ENCODE data around the gene IKZF2.

Gene IKZF2

DNA sequence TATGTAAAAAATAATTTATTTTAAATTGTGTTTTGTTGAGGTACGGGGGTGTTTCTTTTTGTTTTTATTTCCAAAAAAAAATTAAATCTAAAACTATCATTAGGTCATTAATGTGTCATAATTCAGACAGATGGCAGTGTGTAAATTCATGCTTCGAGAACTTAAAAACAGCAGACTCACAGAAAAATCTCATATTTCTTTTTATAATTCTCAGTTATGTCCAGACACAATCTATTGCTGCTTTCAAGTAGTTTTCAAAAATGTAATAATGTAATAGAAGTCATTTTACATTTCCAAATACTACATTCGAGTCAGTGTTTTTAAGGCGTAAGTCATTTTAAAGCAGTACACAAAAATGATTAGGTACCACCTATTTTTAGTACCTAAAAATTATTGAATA lies 14.3 kb downstream of the IKZF2 start:
- H3K27me3 ChIP-seq (ENCODE audit: insufficient read depth, poor library complexity, severe bottlenecking), result no peaks in the 10 kb centered on the region
- TF ChIP-seq, protein P1, sequence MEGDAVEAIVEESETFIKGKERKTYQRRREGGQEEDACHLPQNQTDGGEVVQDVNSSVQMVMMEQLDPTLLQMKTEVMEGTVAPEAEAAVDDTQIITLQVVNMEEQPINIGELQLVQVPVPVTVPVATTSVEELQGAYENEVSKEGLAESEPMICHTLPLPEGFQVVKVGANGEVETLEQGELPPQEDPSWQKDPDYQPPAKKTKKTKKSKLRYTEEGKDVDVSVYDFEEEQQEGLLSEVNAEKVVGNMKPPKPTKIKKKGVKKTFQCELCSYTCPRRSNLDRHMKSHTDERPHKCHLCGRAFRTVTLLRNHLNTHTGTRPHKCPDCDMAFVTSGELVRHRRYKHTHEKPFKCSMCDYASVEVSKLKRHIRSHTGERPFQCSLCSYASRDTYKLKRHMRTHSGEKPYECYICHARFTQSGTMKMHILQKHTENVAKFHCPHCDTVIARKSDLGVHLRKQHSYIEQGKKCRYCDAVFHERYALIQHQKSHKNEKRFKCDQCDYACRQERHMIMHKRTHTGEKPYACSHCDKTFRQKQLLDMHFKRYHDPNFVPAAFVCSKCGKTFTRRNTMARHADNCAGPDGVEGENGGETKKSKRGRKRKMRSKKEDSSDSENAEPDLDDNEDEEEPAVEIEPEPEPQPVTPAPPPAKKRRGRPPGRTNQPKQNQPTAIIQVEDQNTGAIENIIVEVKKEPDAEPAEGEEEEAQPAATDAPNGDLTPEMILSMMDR (IDR thresholded peaks at IDR 0.05; ENCODE audit: poor library complexity, severe bottlenecking), result no peak
- H3K36me3 ChIP-seq (ENCODE audit: low read depth), result peaks cover 7% of the 10 kb centered on the region
- DNase-seq (ENCODE audit: low spot score), result no peak
- no peak overlapping the region for H3K4me3 ChIP-seq (ENCODE audit: severe bottlenecking)
- H3K4me1 ChIP-seq (ENCODE audit: insufficient read depth, poor library complexity, severe bottlenecking), result no peaks in the 10 kb centered on the region
- H3K27ac ChIP-seq (ENCODE audit: poor library complexity, severe bottlenecking), result no peak overlapping the region
- ATAC-seq (ENCODE audit: low read depth), result no peak
- H3K9me3 ChIP-seq (ENCODE audit: severe bottlenecking), result no peaks in the 10 kb centered on the region

DNA sequence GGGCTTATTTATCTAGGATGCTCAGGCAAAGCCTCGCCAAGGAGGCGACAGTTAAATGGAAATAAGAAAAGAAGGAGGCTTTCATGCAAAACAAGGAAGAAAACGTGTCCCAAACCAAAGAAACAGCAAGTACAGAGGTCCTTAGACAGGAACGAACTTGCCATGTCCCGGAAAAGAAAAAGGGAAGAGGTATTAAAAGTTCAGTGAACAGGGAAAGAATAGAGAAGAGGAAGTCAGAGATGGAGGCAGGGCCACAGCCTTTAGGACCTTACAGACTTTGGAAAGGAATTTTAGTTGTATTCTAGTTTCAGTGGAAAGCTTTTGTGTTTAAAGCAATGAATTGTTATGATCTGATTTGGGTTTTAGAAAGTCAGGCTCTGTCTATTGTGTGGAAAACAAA lies 22.1 kb downstream of the IKZF2 start:
- TF ChIP-seq, protein P1 (IDR thresholded peaks at IDR 0.05; ENCODE audit: poor library complexity, severe bottlenecking), result no peak
- peak overlapping the region; percentile 1 for H3K27ac ChIP-seq (ENCODE audit: poor library complexity, severe bottlenecking)
- H3K4me1 ChIP-seq (ENCODE audit: insufficient read depth, poor library complexity, severe bottlenecking), result peaks cover 34% of the 10 kb centered on the region
- H3K27me3 ChIP-seq (ENCODE audit: insufficient read depth, poor library complexity, severe bottlenecking), result no peaks in the 10 kb centered on the region
- ATAC-seq (ENCODE audit: low read depth) (no peak), DNase-seq (ENCODE audit: low spot score) (no peak)
- H3K36me3 ChIP-seq (ENCODE audit: low read depth), result peaks cover 13% of the 10 kb centered on the region; the same call in 1 of the 2 replicates
- H3K9me3 ChIP-seq (ENCODE audit: severe bottlenecking), result no peaks in the 10 kb centered on the region
- H3K4me3 ChIP-seq (ENCODE audit: severe bottlenecking), result no peak overlapping the region

DNA sequence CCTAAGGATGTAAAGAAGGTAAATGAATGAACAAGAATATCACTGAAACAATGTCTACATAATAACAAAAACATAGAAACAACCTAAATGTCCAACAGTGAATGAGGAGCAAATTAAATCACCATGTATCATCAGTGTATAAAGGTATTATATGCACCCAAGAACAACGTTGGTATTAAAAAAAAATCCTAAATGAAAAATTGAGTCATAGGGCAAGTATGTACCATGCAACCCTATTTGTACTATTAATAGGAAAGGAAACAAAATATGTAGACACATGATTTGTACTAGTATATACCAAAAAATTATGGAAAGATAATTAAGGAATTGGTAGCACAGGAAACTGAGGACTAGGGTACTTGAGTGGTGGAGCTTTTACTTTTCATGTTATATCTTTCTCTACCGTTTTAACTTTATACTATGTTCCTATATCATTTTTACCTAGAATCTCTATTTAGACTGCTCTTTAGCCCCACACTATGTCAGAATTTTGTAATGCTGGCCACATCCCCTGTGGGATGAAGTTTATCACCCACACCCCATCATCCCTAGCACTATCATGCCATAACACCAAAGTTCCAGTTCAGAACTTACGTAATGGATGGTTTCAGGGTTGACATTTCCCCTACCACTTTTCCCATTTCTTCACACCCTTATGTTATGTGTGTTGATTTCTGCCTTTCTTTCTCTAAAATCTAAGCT lies 25.6 kb downstream of the IKZF2 start:
- Histone ChIP-seq H3K9me3 (ENCODE audit: severe bottlenecking) (no peaks in the 10 kb centered on the region), H3K27ac (ENCODE audit: poor library complexity, severe bottlenecking) (no peak overlapping the region), H3K4me3 (ENCODE audit: severe bottlenecking) (no peak overlapping the region), H3K4me1 (ENCODE audit: insufficient read depth, poor library complexity, severe bottlenecking) (peaks cover 45% of the 10 kb centered on the region), H3K27me3 (ENCODE audit: insufficient read depth, poor library complexity, severe bottlenecking) (no peaks in the 10 kb centered on the region), H3K36me3 (ENCODE audit: low read depth) (peaks cover 13% of the 10 kb centered on the region; the same call in 1 of the 2 replicates)
- TF ChIP-seq, protein P1 (IDR thresholded peaks at IDR 0.05; ENCODE audit: poor library complexity, severe bottlenecking), result peak; percentile 6
- DNase-seq (ENCODE audit: low spot score) (no peak), ATAC-seq (ENCODE audit: low read depth) (peak; percentile 77)

DNA sequence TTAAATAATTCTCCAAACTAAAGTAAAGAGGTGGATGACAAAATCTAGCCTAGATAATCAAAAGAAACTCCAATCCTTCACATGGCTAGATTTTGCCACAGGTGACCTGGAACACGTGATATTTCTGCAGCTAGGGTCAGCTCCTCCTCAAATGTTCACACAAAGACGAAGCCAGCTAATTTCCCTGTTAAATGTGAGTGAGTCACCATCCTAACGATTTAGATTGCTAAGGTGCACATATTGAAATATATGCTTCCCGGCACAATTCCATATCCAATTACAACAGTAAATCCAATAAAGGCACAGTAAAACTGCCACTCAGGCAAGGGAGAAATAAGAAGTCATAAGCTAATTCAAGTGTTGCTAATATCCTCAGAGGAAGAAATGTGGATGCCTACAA lies 28.7 kb downstream of the IKZF2 start:
- Histone ChIP-seq H3K36me3 (ENCODE audit: low read depth) (peaks cover 7% of the 10 kb centered on the region; the same call in 1 of the 2 replicates), H3K4me1 (ENCODE audit: insufficient read depth, poor library complexity, severe bottlenecking) (peaks cover 56% of the 10 kb centered on the region), H3K4me3 (ENCODE audit: severe bottlenecking) (no peak overlapping the region), H3K9me3 (ENCODE audit: severe bottlenecking) (no peaks in the 10 kb centered on the region), H3K27me3 (ENCODE audit: insufficient read depth, poor library complexity, severe bottlenecking) (no peaks in the 10 kb centered on the region), H3K27ac (ENCODE audit: poor library complexity, severe bottlenecking) (peak overlapping the region; percentile 35)
- no peak for DNase-seq (ENCODE audit: low spot score)
- peak; percentile 40; the same call in 2 of the 3 replicates for ATAC-seq (ENCODE audit: low read depth)
- TF ChIP-seq, protein P1 (IDR thresholded peaks at IDR 0.05; ENCODE audit: poor library complexity, severe bottlenecking), result no peak

DNA sequence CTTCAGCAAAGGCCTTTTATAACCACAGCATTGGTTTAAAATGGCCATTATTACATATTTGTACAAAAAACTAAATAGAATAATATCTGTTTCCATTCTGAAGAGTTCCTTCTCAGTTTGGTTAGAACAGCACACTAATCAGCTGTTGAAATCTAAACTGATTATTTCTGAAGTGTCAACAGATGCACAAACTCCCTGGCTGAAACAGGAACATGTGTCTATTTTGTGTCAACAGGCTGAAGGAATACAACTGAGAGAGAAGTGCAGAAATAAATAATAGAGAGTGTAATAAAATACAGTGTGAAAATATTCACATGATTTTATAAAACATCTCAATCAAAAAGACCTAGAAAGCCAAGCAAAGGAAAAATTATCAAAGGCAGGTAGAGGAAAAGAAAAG lies 29.7 kb downstream of the IKZF2 start:
- no peaks in the 10 kb centered on the region for H3K27me3 ChIP-seq (ENCODE audit: insufficient read depth, poor library complexity, severe bottlenecking)
- TF ChIP-seq, protein P1 (IDR thresholded peaks at IDR 0.05; ENCODE audit: poor library complexity, severe bottlenecking), result no peak
- peaks cover 7% of the 10 kb centered on the region; the same call in 1 of the 2 replicates for H3K36me3 ChIP-seq (ENCODE audit: low read depth)
- no peak overlapping the region for H3K4me3 ChIP-seq (ENCODE audit: severe bottlenecking)
- H3K27ac ChIP-seq (ENCODE audit: poor library complexity, severe bottlenecking), result no peak overlapping the region
- no peak for ATAC-seq (ENCODE audit: low read depth)
- H3K9me3 ChIP-seq (ENCODE audit: severe bottlenecking), result no peaks in the 10 kb centered on the region
- no peak for DNase-seq (ENCODE audit: low spot score)
- H3K4me1 ChIP-seq (ENCODE audit: insufficient read depth, poor library complexity, severe bottlenecking), result peaks cover 55% of the 10 kb centered on the region
